HEK293 (cell line): ENCODE measurements around the gene DENND1A.

Experiments used
- CTCF ChIP-seq: fragments of 450-650 bp; formaldehyde crosslinking; IDR thresholded peaks from 2 replicates; pipeline ENCODE4 v1.5.1; 2016; ENCODE audit warnings: missing biosample characterization, missing genetic modification characterization
- ELK4 ChIP-seq: IDR thresholded peaks from 2 replicates; pipeline ENCODE4 v1.6.1; 2011; ENCODE audit warnings: mild to moderate bottlenecking, low read depth, low read length, borderline replicate concordance
- GFI1B ChIP-seq: fragments of 450-650 bp; formaldehyde crosslinking; IDR thresholded peaks from 2 replicates; pipeline ENCODE4 v1.5.1; 2016; ENCODE audit warnings: missing biosample characterization, missing genetic modification characterization
- HIC1 ChIP-seq: fragments of 450-650 bp; formaldehyde crosslinking; IDR thresholded peaks from 2 replicates; pipeline ENCODE4 v1.5.1; 2016; ENCODE audit warnings: missing biosample characterization, missing genetic modification characterization
- HOXA7 ChIP-seq: sonication (generic); formaldehyde crosslinking; IDR thresholded peaks from 2 replicates; pipeline ENCODE4 v1.8.1; 2022; ENCODE audit warnings: missing genetic modification reagents, borderline replicate concordance
- HOXD13 ChIP-seq: sonication (generic); formaldehyde crosslinking; IDR thresholded peaks from 2 replicates; pipeline ENCODE4 v1.8.0; 2022; ENCODE audit warnings: missing genetic modification reagents, borderline replicate concordance
- REST ChIP-seq: fragments of 450-650 bp; formaldehyde crosslinking; IDR thresholded peaks from 2 replicates; pipeline ENCODE4 v1.5.1; 2016; ENCODE audit warnings: missing biosample characterization, missing genetic modification characterization
- ZBTB17 ChIP-seq: fragments of 450-650 bp; formaldehyde crosslinking; IDR thresholded peaks from 2 replicates; pipeline ENCODE4 v1.5.1; 2016; ENCODE audit warnings: missing biosample characterization, missing genetic modification characterization
- ZFP69B ChIP-seq: fragments of 450-650 bp; formaldehyde crosslinking; IDR thresholded peaks from 2 replicates; pipeline ENCODE4 v1.5.1; 2016; ENCODE audit warnings: missing biosample characterization, missing genetic modification characterization
- ZNF24 ChIP-seq: fragments of 450-650 bp; formaldehyde crosslinking; IDR thresholded peaks from 2 replicates; pipeline ENCODE4 v1.5.1; 2016; ENCODE audit warnings: missing biosample characterization, missing genetic modification characterization
- ZNF292 ChIP-seq: fragments of 450-650 bp; formaldehyde crosslinking; IDR thresholded peaks from 2 replicates; pipeline ENCODE4 v1.5.1; 2016; ENCODE audit warnings: low read depth, missing biosample characterization, missing genetic modification characterization, borderline replicate concordance
- ZNF48 ChIP-seq: fragments of 450-650 bp; formaldehyde crosslinking; IDR thresholded peaks from 2 replicates; pipeline ENCODE4 v1.5.1; 2016; ENCODE audit warnings: missing biosample characterization, missing genetic modification characterization

GRCh38 chr9:123395689-123396511 lies 534.0 kb downstream of the DENND1A start:
- no peak for TF ChIP-seq HOXD13 (CRISPR knock-in tag)
- no peak for TF ChIP-seq GFI1B (tag by site-specific recombination)
- TF ChIP-seq ZNF24 (tag by site-specific recombination), result no peak
- no peak for TF ChIP-seq ZNF292
- TF ChIP-seq HOXA7 (CRISPR knock-in tag), result no peak
- no peak for TF ChIP-seq ZFP69B
- TF ChIP-seq CTCF (tag by site-specific recombination), result no peak
- TF ChIP-seq ZNF48 (tag by site-specific recombination), result no peak
- TF ChIP-seq HIC1 (tag by site-specific recombination), result no peak
- no peak for TF ChIP-seq REST (tag by site-specific recombination)
- TF ChIP-seq ELK4, result no peak
- no peak for TF ChIP-seq ZBTB17 (tag by site-specific recombination)
